ENCODE measurements around the gene BACH2.

BACH2 gene

DNA sequence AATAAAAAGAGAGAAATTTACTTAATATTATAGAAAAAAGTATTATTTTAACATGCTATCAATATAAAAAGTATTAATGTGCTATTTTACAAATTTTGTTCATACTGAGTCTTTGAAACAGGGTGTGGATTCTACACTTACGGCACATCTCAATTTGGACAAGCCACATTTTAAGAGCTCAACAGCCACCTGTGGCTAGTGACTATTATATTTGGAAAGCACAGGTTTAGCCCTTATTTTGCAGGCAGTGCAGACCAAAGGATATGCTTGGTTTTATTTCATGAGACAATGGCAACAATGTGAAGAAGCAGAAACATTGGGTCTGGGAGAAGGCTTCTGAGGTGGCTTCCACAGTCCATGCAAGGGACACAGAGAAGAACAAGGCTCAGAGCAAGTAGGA lies 74.6 kb downstream of the BACH2 start:
- in situ Hi-C loops (cut with MboI; ENCODE audit: low pct_unique_long_range_greater_than_20kb, low sequenced_read_pairs, unreplicated experiment): no loop called here
- DNase-seq (ENCODE audit: low spot score): no peak
- TF ChIP-seq CTCF (IDR thresholded peaks at IDR 0.05; ENCODE audit: extremely low read depth, insufficient read depth, missing control alignments): no peak

- in situ Hi-C loops (cut with MboI; ENCODE audit: low pct_unique_long_range_greater_than_20kb, low sequenced_read_pairs, unreplicated experiment): no loop called here
- no peak for DNase-seq (ENCODE audit: low spot score)
- no peak for TF ChIP-seq CTCF (IDR thresholded peaks at IDR 0.05; ENCODE audit: extremely low read depth, insufficient read depth, missing control alignments)
Measured at GRCh38 chr6:90221403-90221802, 75.2 kb downstream of the BACH2 start.

GRCh38 chr6:90220273-90220672 lies 76.4 kb downstream of the BACH2 start:
- no peak for DNase-seq (ENCODE audit: low spot score)
- no peak for TF ChIP-seq CTCF (IDR thresholded peaks at IDR 0.05; ENCODE audit: extremely low read depth, insufficient read depth, missing control alignments)
- in situ Hi-C loops (cut with MboI; ENCODE audit: low pct_unique_long_range_greater_than_20kb, low sequenced_read_pairs, unreplicated experiment): no loop called here

- no peak for DNase-seq (ENCODE audit: low spot score)
- in situ Hi-C loops (cut with MboI; ENCODE audit: low pct_unique_long_range_greater_than_20kb, low sequenced_read_pairs, unreplicated experiment): no loop called here
- no peak for TF ChIP-seq CTCF (IDR thresholded peaks at IDR 0.05; ENCODE audit: extremely low read depth, insufficient read depth, missing control alignments)
Measured at GRCh38 chr6:90219209-90219985, 77.2 kb downstream of the BACH2 start.

GRCh38 chr6:90218959-90219208 lies 77.8 kb downstream of the BACH2 start:
- no peak for DNase-seq (ENCODE audit: low spot score)
- no peak for TF ChIP-seq CTCF (IDR thresholded peaks at IDR 0.05; ENCODE audit: extremely low read depth, insufficient read depth, missing control alignments)
- in situ Hi-C loops (cut with MboI; ENCODE audit: low pct_unique_long_range_greater_than_20kb, low sequenced_read_pairs, unreplicated experiment): no loop called here

GRCh38 chr6:90217506-90218127 lies 79.0 kb downstream of the BACH2 start:
- no peak for DNase-seq (ENCODE audit: low spot score)
- in situ Hi-C loops (cut with MboI; ENCODE audit: low pct_unique_long_range_greater_than_20kb, low sequenced_read_pairs, unreplicated experiment): no loop called here
- TF ChIP-seq CTCF (IDR thresholded peaks at IDR 0.05; ENCODE audit: extremely low read depth, insufficient read depth, missing control alignments): no peak

All from GM13977 (cell line).